SU-DHL-6 (cell line): ENCODE data around the gene ARHGEF39.

Experiments
- H2AFZ ChIP-seq: fragments of 200-600 bp; sonication (generic); 2 replicates; pipeline ENCODE4 v1.6.1; 2014; ENCODE audit warnings: low read depth, mild to moderate bottlenecking, moderate library complexity, mixed read lengths, antibody characterized with exemption, low read length; ENCODE audit not compliant: severe bottlenecking
- H3F3A ChIP-seq: fragments of 200-600 bp; shearing (Covaris generic); 2 replicates; pipeline ENCODE4 v1.6.0; 2016; ENCODE audit warnings: antibody characterized with exemption, mild to moderate bottlenecking; ENCODE audit not compliant: insufficient read depth
- H3K27ac ChIP-seq: fragments of 200-600 bp; sonication (generic); 2 replicates; pipeline ENCODE4 v1.5.1; 2016; ENCODE audit warnings: low read depth, mild to moderate bottlenecking, low read length, moderate library complexity, mixed read lengths
- H3K27me3 ChIP-seq: fragments of 200-600 bp; sonication (generic), shearing (Covaris generic); 2 replicates; pipeline ENCODE4 v1.6.0; 2014; ENCODE audit warnings: mild to moderate bottlenecking, low read length
- H3K36me3 ChIP-seq: fragments of 200-600 bp; sonication (generic); 2 replicates; pipeline ENCODE4 v1.6.1; 2014; ENCODE audit warnings: mild to moderate bottlenecking, low read length, mixed read lengths
- H3K4me2 ChIP-seq: fragments of 300-600, 200-600 bp; shearing (Covaris generic), sonication (generic); 2 replicates; pipeline ENCODE4 v1.6.0; 2014; ENCODE audit warnings: low read length, low read depth, mild to moderate bottlenecking; ENCODE audit not compliant: poor library complexity, severe bottlenecking
- H3K4me3 ChIP-seq: fragments of 200-600 bp; sonication (generic); 2 replicates; pipeline ENCODE4 v1.5.1; 2014; ENCODE audit warnings: antibody characterized with exemption, low read length, mild to moderate bottlenecking, mixed read lengths; ENCODE audit not compliant: insufficient read depth, poor library complexity, severe bottlenecking
- H3K79me2 ChIP-seq: fragments of 200-600 bp; sonication (generic); 2 replicates; pipeline ENCODE4 v1.6.1; 2014; ENCODE audit warnings: mild to moderate bottlenecking, low read length, moderate library complexity; ENCODE audit not compliant: insufficient read depth
- H3K9ac ChIP-seq: fragments of 200-600 bp; sonication (generic); 2 replicates; pipeline ENCODE4 v1.7.0; 2014; ENCODE audit warnings: mild to moderate bottlenecking, low read length
- H3K9me2 ChIP-seq: fragments of 200-600 bp; sonication (generic); replicated peaks from 2 replicates; pipeline ENCODE4 v1.6.1; 2014; ENCODE audit warnings: low read length; ENCODE audit not compliant: insufficient read depth
- H3K9me3 ChIP-seq: fragments of 200-600 bp; sonication (generic); 2 replicates; pipeline ENCODE4 v1.6.1; 2014; ENCODE audit warnings: low read length, mixed read lengths; ENCODE audit not compliant: insufficient read depth
- H4K20me1 ChIP-seq: fragments of 200-600 bp; sonication (generic); 2 replicates; pipeline ENCODE4 v1.6.1; 2014; ENCODE audit warnings: low read depth, mild to moderate bottlenecking, antibody characterized with exemption, low read length, moderate library complexity, mixed read lengths
- EZH2phosphoT487 ChIP-seq: fragments of 200-600 bp; sonication (generic), shearing (Covaris generic); conservative IDR thresholded peaks from 2 replicates; pipeline ENCODE4 v1.6.1; 2018; ENCODE audit warnings: mild to moderate bottlenecking, antibody characterized with exemption, low read length, moderate library complexity, mixed read lengths
- TF ChIP-seq, protein P1 (sequence below): fragments of 200-600 bp; sonication (generic); IDR thresholded peaks from one replicate; pipeline ENCODE4 v1.5.1; 2017; ENCODE audit warnings: antibody characterized with exemption, mild to moderate bottlenecking, low read length, moderate library complexity; ENCODE audit not compliant: insufficient read depth, poor library complexity, severe bottlenecking

The ARHGEF39 gene

DNA sequence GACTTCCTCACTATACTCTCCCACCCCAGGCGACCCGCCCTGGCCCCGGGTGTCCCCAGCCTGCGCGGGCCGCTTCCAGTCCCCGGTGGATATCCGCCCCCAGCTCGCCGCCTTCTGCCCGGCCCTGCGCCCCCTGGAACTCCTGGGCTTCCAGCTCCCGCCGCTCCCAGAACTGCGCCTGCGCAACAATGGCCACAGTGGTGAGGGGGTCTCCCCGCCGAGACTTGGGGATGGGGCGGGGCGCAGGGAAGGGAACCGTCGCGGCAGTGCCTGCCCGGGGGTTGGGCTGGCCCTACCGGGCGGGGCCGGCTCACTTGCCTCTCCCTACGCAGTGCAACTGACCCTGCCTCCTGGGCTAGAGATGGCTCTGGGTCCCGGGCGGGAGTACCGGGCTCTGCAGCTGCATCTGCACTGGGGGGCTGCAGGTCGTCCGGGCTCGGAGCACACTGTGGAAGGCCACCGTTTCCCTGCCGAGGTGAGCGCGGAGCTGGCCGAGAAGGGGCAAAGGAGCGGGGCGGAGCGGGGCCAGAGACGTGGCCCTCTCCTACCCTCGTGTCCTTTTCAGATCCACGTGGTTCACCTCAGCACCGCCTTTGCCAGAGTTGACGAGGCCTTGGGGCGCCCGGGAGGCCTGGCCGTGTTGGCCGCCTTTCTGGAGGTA, 10.9 kb upstream of the ARHGEF39 start:
- Histone ChIP-seq H2AFZ (no peak overlapping the region), H3K4me2 (no peak overlapping the region), H3K4me3 (no peak overlapping the region), H4K20me1 (no peaks in the 10 kb centered on the region), H3K27me3 (no peaks in the 10 kb centered on the region), H3K9ac (no peak overlapping the region), H3K9me3 (no peaks in the 10 kb centered on the region), H3K79me2 (no peaks in the 10 kb centered on the region), H3K9me2 (no peaks in the 10 kb centered on the region), H3K36me3 (no peaks in the 10 kb centered on the region), H3K27ac (no peak overlapping the region), H3F3A (no peaks in the 10 kb centered on the region)
- TF ChIP-seq EZH2phosphoT487: no peak
- TF ChIP-seq, protein P1, sequence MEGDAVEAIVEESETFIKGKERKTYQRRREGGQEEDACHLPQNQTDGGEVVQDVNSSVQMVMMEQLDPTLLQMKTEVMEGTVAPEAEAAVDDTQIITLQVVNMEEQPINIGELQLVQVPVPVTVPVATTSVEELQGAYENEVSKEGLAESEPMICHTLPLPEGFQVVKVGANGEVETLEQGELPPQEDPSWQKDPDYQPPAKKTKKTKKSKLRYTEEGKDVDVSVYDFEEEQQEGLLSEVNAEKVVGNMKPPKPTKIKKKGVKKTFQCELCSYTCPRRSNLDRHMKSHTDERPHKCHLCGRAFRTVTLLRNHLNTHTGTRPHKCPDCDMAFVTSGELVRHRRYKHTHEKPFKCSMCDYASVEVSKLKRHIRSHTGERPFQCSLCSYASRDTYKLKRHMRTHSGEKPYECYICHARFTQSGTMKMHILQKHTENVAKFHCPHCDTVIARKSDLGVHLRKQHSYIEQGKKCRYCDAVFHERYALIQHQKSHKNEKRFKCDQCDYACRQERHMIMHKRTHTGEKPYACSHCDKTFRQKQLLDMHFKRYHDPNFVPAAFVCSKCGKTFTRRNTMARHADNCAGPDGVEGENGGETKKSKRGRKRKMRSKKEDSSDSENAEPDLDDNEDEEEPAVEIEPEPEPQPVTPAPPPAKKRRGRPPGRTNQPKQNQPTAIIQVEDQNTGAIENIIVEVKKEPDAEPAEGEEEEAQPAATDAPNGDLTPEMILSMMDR: no peak

DNA sequence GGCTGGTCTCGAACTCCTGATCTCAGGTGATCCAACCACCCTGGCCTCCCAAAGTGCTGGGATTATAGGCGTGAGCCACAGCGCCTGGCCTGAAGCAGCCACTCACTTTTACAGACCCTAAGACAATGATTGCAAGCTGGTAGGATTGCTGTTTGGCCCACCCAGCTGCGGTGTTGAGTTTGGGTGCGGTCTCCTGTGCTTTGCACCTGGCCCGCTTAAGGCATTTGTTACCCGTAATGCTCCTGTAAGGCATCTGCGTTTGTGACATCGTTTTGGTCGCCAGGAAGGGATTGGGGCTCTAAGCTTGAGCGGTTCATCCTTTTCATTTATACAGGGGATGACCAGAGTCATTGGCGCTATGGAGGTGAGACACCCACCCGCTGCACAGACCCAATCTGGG, 10.2 kb upstream of the ARHGEF39 start:
- H3K9me2 ChIP-seq: no peaks in the 10 kb centered on the region
- no peaks in the 10 kb centered on the region for H3K79me2 ChIP-seq
- no peak overlapping the region for H3K27ac ChIP-seq
- no peak overlapping the region for H3K4me2 ChIP-seq
- TF ChIP-seq, protein P1: no peak
- no peak for TF ChIP-seq EZH2phosphoT487
- H3K9ac ChIP-seq: no peak overlapping the region
- H3K27me3 ChIP-seq: no peaks in the 10 kb centered on the region
- no peak overlapping the region for H2AFZ ChIP-seq
- no peaks in the 10 kb centered on the region for H4K20me1 ChIP-seq
- H3F3A ChIP-seq: no peaks in the 10 kb centered on the region
- no peaks in the 10 kb centered on the region for H3K36me3 ChIP-seq
- no peaks in the 10 kb centered on the region for H3K9me3 ChIP-seq
- no peak overlapping the region for H3K4me3 ChIP-seq

DNA sequence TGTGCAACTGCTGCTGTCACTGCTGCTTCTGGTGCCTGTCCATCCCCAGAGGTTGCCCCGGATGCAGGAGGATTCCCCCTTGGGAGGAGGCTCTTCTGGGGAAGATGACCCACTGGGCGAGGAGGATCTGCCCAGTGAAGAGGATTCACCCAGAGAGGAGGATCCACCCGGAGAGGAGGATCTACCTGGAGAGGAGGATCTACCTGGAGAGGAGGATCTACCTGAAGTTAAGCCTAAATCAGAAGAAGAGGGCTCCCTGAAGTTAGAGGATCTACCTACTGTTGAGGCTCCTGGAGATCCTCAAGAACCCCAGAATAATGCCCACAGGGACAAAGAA, 9.0 kb upstream of the ARHGEF39 start:
- H3F3A ChIP-seq: no peaks in the 10 kb centered on the region
- no peak overlapping the region for H3K27ac ChIP-seq
- H2AFZ ChIP-seq: no peak overlapping the region
- H3K9me3 ChIP-seq: no peaks in the 10 kb centered on the region
- no peaks in the 10 kb centered on the region for H3K36me3 ChIP-seq
- H3K4me3 ChIP-seq: no peak overlapping the region
- no peaks in the 10 kb centered on the region for H4K20me1 ChIP-seq
- no peaks in the 10 kb centered on the region for H3K79me2 ChIP-seq
- no peaks in the 10 kb centered on the region for H3K9me2 ChIP-seq
- TF ChIP-seq EZH2phosphoT487: no peak
- TF ChIP-seq, protein P1: no peak
- no peaks in the 10 kb centered on the region for H3K27me3 ChIP-seq
- no peak overlapping the region for H3K4me2 ChIP-seq
- no peak overlapping the region for H3K9ac ChIP-seq
